Measurements from ENCODE around the gene HSD17B12.

The HSD17B12 gene

DNA sequence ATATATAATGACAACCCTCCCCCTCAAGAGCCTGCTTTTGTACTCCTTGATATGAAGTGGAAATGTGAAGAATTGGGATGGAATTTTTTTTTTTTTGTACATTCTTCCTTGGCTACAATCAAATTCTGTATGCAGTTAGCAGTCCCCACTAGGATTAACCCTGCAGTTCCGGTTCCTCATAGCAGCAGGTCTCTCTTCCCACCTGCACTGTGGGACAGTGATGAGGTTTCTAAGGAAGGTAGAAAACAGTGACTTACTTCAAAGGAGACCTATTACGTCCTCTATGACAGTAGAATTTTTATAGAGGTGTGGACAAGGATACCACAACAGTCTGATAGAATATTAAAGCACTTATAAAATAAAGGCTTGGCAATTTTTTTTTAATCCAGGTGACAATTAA, 153.7 kb downstream of the HSD17B12 start:
- H3K4me3 ChIP-seq (ENCODE audit: low read length): no peak overlapping the region
- no peak for DNase-seq (ENCODE audit: low read depth, low spot score)

DNA sequence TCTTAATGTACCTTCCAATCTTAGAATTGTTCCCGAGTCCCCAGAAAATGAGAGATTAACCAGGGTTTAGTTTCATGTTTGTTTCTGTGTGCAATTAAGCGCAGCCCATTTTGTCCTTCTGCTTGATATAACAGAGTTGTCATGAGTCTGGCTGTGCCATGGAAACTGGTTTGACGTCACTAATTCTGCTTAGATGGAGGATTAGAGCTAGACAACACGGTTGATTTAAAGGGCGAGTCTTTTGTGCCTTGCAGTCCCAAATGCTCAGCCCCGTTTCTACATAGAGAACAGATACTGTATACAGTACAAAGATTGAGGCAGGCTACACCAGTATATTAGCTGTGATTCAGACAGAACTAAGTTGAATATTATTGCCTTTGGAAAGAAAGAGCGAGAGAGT, 154.6 kb downstream of the HSD17B12 start:
- no peak for DNase-seq (ENCODE audit: low read depth, low spot score)
- H3K4me3 ChIP-seq (ENCODE audit: low read length): no peak overlapping the region

DNA sequence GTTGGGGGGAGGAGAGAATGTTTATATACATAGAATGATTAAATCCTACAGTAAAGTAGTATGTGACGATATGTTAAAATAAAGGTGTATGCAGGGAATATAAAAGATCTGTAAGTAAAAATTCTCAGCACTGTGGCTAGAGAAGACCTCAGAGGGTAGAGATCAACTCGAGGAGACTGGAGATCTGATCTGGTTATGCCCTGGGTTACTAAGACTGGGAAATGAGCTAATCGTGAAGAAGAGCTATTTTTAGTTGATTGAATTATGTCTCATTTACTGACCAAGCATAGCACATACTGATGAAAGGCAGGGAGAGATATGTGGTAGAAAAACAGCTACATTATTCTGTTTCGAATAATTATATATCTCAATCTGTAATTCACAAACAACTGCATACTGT, 157.3 kb downstream of the HSD17B12 start:
- no peak overlapping the region for H3K4me3 ChIP-seq (ENCODE audit: low read length)
- DNase-seq (ENCODE audit: low read depth, low spot score): no peak

DNA sequence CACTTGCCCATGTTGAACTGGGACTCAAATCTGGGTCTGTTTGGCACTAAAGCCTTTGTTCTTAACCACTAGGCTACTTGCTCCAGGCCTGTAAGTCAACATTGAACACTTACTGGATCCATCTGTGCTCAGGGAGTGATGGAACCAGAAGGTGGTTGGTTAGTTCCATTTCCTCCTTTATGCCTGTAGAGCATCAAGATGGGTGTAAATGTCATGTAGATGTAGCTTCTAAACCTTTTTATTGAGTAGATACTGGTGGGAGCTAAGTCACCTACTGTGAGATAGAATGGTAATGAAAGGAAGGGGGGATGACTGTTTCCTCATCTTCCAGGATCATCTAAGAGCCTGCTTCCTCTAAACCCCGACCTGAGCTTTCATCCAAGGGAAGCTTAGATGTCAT, 161.5 kb downstream of the HSD17B12 start:
- DNase-seq (ENCODE audit: low read depth, low spot score): no peak

DNA sequence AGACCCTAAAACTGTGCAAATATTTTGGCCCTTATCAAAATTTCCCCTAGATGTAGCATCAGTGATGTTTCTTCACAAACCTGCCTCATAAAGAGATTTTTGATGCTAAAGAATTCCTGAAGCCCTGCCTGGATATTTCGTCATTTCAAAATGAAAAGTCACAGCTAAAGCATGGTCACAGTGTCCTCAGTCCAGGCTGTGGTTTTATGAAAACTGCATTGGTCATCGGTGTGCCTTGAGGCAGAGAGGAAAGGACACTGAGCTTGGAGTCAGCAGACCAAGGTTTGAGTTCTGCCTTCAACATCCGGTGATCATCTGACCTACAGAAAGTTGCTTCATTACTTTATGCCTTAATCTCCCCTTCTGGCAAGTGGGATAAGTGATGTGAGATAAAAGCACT, 165.3 kb downstream of the HSD17B12 start:
- H3K4me3 ChIP-seq (ENCODE audit: low read length): no peak overlapping the region
- no peak for DNase-seq (ENCODE audit: low read depth, low spot score)

More for the DNA sequence above, 161.5 kb downstream of the HSD17B12 start:
- no peak overlapping the region for H3K4me3 ChIP-seq (ENCODE audit: low read length)

DNA sequence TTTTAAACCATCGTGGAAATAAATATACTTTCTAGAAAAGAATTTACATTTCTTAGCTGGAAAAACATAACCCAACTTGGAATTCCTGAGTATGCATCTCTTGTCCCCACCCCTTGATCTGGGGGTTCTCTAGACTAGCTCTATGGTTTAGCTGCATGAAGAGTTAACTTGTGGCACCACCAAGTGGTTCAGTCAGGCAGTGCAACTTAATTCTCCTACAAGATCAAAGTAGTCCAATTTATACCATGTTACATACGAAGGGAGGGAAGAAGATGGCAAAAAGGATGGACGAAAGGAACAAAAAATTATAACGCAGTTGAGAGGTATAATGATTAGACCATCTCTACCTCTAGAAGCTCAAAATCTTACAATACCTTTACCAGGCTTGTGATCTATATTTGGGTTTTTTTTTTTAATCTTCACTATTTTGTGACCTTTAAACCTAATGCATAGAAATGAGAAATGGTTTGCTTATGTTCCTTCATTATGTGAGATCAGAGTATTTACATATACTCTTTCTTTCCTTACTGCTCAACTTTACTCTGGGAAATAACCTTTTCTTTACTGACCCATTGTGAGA, 171.6 kb downstream of the HSD17B12 start:
- DNase-seq (ENCODE audit: low read depth, low spot score): peak; percentile 79
- H3K4me3 ChIP-seq (ENCODE audit: low read length): no peak overlapping the region

DNA sequence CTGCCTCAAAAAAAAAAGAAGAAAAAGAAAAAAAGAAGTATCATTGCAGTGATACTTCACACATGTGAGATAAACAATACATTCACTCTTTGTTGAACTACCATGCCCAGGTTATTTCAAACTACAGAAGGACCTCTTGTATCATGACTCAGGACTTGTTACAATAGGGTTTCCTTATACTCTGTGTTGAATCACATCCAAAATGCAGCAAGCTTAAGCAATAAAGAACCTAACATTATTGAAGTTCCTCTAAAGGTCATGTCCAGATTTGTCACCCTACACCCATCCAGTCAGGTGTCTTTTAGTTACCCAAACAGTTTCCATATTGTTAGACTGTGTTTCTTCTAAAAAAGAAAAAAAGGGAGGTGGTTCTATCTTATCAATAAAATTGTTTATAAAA, 173.2 kb downstream of the HSD17B12 start:
- DNase-seq (ENCODE audit: low read depth, low spot score): no peak
- H3K4me3 ChIP-seq (ENCODE audit: low read length): no peak overlapping the region

DNA sequence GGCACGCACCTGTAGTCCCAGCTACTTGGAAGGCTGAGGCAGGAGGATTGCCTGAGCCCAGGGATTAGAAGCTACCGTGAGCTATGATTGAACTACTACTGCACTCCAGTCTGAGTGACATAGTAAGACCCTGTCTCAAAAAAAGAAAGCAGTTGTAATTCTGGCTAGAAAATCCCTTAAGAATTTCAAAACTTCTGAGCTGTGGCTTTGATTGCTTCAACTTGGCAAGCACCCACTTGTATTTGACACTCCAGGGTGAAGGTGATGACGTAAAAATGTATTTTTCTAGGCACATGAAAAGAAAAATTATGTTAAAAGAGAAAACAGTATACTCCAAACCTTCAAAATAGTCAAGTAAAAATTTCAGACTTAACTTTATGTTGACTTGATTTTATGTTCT, 176.5 kb downstream of the HSD17B12 start:
- DNase-seq (ENCODE audit: low read depth, low spot score): no peak
- H3K4me3 ChIP-seq (ENCODE audit: low read length): no peak overlapping the region

DNA sequence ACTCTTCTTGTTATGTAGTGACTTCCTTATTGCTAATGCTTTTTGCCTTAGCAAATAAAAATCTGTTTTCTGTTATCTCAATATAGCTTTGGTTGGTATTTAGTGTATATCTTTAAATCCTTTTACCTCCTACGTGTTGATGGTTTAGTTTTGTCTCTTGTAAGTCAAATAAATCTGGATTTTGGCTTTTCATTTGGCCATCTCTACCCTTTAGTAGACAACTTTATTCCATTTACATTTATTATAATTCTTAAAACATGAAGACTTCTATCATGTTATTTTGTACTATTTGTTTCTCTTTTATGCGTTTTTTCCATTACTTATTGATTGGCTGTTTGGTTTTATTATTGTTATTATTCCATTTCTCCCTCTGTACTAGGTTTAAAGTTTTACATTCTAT, 180.6 kb downstream of the HSD17B12 start:
- no peak for DNase-seq (ENCODE audit: low read depth, low spot score)
- no peak overlapping the region for H3K4me3 ChIP-seq (ENCODE audit: low read length)

DNA sequence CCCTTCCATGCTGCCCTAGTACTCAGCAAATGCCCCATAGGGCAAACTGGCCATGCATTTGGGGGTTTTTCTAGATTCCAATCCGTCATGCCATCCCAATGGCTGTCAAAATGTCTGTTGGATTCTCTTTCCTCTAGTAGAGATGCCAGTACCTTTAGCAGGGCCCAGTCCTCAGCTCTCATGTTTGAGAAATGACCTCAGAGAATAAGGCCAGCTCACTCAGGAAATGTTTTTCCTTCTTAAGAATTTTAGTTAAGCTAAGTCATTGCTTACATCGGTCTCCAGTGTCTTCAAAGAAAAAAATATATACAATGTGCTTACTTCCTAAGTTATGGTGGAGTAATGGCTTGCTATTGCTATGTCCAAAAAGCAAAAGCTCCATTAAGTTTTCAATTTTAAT, 186.0 kb downstream of the HSD17B12 start:
- no peak for DNase-seq (ENCODE audit: low read depth, low spot score)

DNA sequence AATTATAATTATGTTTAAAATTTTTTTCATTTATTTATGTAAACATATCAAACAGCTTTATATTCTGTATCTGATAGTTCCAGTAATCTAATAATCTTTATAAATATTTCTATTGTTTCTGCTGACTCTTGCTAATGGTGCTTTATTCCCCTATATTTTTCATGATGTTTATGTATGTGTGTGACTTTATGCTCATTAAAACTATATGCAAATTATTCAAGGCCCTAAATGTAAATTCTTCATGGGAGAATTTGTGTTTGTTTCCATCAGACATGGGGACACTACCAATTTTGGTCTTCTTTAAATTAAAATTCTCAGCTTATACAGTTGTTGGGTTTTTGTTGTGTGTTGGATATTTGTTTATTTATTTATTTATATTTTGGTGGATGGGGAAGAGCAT, 186.4 kb downstream of the HSD17B12 start:
- no peak for DNase-seq (ENCODE audit: low read depth, low spot score)
- H3K4me3 ChIP-seq (ENCODE audit: low read length): no peak overlapping the region

More for the DNA sequence above, 186.0 kb downstream of the HSD17B12 start:
- H3K4me3 ChIP-seq (ENCODE audit: low read length): no peak overlapping the region

DNA sequence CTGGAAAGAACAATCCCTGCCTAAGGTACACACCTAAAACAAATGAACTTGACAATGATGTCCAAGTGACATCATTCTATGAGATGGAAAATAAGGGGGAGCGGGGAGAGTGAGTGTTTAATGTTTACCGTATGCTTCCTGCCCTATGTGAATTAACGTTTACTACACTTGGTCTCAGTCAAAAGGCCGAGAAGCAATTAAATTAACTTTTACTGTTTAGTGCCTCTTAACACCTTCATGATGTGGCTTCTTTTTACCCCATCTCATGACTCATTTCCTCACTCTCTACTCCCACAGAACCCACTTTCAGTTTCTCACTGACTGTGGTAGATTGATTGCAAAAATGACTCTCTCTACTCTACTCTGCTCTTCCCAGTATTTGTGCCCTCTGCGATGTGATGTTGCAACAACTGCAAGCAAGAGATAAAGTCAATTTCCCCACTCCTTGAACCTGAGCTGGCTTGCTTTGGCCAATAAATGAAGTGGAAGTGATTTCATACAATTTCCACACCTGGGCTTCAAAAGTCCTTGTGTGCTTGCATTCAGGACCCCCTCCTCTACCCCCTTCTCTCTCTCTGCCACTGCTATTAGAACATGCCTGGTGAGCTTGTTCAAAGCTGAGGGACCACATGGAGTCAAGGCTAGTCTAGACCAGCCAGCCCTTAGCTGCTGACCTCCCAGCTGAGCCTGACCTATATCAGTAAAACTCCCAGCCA, 188.5 kb downstream of the HSD17B12 start:
- H3K4me3 ChIP-seq (ENCODE audit: low read length): no peak overlapping the region
- peak; percentile 93 for DNase-seq (ENCODE audit: low read depth, low spot score)

DNA sequence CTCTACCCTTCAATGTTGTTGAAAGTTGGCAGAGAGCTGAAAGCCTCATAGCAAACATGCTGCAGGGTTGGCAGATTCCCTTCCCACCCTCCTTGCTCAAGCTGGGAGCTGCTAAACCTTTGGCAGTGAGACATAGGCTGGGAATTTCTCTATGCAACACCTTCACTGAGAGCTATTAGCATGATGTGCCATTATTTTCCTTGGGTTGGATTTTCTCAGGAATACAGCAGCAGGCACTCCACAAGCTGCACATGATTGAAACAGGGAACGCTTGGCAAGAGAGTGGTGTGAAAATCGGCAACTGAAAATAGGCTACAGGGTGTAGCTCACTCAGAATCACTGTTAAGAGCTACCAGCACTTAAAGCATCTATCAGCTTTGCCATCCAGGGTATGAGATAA, 190.5 kb downstream of the HSD17B12 start:
- no peak for DNase-seq (ENCODE audit: low read depth, low spot score)
- no peak overlapping the region for H3K4me3 ChIP-seq (ENCODE audit: low read length)

DNA sequence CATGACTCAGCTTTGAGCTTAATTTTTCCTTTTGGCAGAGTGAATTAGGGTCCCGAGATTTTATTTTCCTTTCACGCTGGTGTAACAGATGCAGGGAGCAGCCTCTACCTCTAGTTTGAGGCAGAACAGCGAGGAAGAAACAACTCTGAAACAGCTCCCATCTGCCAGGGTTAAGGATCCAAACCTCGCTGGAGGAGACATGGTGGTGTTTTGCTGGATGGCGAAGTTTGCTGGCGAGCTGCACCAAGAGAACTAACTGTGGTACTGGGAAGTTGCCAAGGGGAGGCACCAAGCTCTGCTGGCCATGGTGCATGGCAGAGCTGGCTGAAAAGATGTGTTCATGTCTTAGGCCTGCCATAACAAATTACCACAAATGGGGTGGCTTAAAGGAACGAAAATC, 192.5 kb downstream of the HSD17B12 start:
- no peak overlapping the region for H3K4me3 ChIP-seq (ENCODE audit: low read length)
- no peak for DNase-seq (ENCODE audit: low read depth, low spot score)

DNA sequence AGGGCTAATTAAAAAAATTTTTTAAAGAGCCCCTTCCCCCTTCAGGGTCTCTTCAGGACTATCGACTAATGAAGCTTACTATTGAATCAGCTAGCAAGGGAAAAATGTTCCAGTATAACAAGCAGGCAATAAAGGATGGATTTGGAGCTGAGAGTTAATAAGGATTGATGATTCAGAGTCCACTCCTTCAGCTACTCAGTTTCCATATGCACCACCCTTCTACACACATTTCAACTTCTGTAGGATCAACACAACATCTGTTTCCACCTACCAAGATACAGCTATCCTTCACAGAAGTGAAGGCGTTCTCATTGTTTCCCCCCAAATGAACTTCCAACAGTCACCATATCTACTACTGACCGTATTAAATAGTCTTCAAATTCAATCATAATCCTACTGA, 193.5 kb downstream of the HSD17B12 start:
- no peak for DNase-seq (ENCODE audit: low read depth, low spot score)

DNA sequence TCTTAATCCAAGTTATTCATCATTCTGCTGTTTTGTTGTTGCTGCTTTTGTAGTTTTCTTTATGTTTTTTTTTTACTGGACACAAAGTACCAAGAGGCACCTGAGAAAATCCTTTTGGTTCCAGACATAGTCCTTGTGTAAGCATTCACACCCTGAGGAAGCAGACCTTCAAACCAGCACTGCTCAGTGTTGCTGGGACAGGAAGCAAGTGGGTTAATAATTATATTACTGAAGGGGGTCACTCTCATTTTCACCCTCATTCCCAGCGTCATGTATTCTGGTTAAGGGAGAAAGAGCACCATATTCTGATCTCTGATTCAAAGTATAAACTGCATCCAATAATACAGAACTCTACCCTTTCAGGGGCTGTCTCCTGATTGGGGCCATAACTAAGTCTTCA, 194.2 kb downstream of the HSD17B12 start:
- DNase-seq (ENCODE audit: low read depth, low spot score): no peak
- H3K4me3 ChIP-seq (ENCODE audit: low read length): no peak overlapping the region

More for the DNA sequence above, 193.5 kb downstream of the HSD17B12 start:
- no peak overlapping the region for H3K4me3 ChIP-seq (ENCODE audit: low read length)

DNA sequence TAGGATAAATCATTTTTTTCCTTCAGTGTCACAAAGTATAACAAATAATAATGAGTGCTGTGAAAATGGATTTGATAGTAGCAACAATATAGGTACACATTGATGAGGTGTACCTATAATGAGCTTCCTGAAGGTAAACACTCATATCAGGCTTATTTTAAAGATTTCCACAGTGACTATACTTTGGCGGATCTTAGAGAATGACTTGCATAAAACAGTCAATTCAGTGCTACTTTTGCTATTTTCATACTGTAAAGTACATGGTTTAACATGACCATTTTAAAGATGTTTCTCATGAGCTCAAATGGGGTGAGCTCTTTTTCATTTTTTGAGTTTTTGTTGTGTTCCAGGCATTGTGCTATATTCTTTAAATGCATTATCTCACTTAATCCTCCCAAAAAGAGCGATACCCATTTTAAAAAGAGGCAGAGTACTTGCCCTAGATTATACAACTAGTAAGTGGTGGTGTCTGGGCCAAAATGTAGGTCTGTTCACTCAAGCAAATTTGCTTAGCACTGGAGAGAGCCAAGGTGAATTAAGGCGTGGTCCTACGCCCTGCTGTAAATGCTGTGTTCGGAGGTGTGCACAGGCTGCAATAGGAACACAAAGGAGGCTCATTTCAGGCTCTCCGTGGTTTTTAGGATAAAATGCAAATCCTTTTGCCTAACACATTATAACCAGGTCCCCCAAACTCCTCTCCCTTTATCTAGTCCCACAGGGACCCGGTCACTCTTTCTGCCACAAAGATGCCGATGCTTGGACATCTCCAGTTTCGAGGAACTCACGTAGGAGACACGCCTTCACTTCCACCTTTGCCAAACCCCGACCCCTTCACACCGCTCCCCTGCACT, 199.5 kb downstream of the HSD17B12 start:
- peak overlapping the region; percentile 94 for H3K4me3 ChIP-seq (ENCODE audit: low read length)
- DNase-seq (ENCODE audit: low read depth, low spot score): no peak

DNA sequence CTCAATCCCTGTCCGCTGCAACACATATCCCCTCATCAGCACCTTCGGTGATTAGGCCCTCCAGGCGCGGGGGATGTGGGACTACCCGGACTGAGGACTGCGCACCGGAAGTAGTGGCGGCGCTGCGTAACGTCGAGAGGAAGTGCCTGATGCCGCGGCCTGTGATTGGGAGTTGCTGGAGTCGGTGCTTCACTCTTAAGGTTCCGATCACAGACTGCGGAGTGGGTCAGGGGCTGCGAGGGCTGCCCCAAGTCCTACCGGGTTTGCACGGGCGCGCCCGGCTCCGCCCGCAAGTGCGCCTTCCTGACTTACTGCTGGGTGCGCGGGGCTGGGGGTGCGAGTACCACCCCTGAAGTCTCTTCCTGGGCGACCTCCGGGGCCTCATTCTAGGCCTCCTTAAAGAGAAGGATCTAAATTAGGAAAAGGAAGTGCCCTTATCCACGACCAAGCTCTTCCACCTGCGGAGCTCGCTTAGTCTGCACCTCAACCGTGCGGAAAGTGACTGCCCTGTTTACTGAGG, 200.2 kb downstream of the HSD17B12 start, which contains the start of gene ALKBH3:
TSS of gene ALKBH3 (plus strand) at position 192 of the 520 bp plus-strand sequence. CDS start 1,822 bp downstream, outside the sequence.
- peak; percentile 96 for DNase-seq (ENCODE audit: low read depth, low spot score)
- H3K4me3 ChIP-seq (ENCODE audit: low read length): peak within 1 kb of the TSS; percentile 94

DNA sequence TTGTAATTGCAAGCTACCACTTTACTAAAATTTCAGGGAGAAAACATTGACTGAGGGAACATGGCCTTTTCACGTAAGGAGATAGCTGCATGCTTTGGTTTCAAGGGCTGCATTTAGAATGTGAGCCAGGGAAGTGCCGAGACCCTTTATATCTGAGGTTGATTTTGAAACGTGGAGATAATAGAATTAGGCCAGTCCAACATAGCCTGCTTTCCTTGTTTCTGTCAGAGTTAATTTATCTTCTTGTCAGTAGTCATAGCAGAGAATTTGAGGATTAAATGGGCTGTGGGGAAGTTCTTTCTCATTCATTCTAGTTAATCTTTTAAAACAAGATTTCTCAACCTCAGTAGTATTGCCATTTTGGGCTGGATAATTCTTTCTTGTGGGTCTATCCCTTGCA, 212.3 kb downstream of the HSD17B12 start:
- no peak overlapping the region for H3K4me3 ChIP-seq (ENCODE audit: low read length)
- DNase-seq (ENCODE audit: low read depth, low spot score): no peak

DNA sequence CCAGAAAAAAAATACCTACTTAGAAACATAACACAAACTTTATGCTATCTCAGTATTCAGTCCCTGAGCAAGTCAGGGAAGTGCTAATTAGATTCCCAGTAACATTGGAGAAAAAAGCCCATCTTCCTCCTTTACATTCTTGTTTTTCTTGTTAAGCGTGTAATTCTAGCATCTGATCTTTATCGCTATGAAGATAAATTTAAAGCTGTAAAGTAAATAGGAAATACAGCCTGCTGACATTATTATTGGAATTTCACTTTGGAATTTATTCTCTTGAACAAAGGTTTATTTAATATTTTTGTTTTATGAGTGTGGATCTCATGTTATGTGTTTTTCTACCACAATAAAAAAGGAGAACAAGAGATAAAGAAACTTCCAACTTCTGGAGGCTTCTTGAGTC, 214.0 kb downstream of the HSD17B12 start:
- DNase-seq (ENCODE audit: low read depth, low spot score): no peak
- no peak overlapping the region for H3K4me3 ChIP-seq (ENCODE audit: low read length)
